Measurements from ENCODE around the gene ATP5ME.

Gene ATP5ME

GRCh38 chr4:632196-632790, 41.8 kb downstream of the ATP5ME start:
- DNase-seq = no peak

- DNase-seq = no peak
These were observed 43.4 kb downstream of the ATP5ME start for GRCh38 chr4:630656-631055.

DNA sequence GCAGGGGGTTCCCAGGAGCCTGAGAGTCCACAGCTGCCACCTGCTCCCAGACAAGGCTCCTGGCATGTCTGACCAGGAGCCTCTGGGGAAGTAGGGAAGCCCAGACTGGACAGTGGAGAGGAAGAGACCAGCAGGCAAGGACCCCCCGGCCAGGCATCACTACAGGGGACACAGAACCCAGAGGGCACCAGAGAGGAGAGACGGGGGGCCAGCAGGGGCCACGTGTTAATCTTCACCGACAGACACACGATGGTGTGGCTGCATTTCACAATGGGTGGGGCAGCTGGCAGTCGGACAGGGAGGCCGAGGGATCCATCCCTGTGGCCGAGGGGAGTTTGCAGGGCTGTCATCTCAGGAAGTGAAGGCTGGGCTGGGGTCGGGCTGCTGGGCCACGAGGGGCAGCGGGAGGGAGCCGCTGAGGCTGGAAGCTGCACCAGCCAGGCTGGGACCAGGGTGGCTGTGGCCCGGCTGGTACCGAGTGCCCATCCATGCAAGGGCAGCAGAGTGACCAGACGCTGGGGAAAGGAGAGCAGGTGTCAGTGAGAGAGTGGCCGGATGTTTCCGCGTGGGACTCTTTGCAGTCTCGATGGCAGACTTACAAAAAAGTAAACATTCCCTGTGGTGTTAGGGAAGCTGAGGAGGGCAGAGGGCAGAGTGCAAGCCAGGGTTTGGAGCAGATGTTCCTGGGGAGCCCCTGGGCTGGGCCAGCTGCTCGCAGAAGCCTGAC, 44.0 kb downstream of the ATP5ME start:
- no peak for DNase-seq

GRCh38 chr4:629636-629914, 44.5 kb downstream of the ATP5ME start:
- DNase-seq = no peak

DNA sequence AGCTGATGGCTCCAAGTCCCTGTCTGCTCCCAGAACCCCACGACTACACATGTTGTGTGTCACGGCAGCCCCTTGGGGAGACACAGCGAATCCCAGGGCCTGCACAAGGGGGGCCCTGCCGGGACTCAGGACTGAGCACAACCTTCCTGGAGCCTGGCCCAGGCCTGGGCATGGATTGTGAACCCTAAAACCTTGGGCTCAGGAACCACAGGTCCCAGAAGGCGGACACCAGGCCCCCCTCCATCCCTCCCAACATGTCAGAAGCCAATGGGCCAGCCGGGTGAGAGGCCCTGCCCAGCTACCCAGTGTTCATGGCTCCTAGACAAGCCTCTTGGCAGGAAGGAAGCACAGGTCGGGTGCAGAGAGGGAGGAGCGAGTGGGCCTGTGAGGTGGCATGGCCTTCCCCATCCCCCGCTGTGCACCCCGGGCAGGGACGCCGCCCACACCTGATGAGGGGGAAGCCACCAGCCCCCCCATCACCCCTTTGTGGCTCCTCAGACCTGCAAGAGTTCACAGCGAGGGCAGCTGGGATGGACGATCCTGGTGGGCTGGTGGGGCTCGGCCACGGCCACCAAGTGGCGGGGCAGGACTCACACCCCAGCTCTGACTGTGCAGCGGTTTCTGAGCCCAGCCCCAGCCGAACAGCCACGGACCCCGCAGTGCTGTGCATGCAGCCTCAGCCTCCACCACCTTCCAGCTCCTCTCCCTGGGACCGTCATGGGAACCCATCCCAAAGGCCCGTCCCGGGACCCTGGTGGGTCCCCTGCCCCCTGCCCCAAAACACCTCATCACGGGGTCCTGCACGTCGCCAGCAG, 45.0 kb downstream of the ATP5ME start:
- DNase-seq = no peak

GRCh38 chr4:628311-628741, 45.8 kb downstream of the ATP5ME start:
- DNase-seq = no peak

DNA sequence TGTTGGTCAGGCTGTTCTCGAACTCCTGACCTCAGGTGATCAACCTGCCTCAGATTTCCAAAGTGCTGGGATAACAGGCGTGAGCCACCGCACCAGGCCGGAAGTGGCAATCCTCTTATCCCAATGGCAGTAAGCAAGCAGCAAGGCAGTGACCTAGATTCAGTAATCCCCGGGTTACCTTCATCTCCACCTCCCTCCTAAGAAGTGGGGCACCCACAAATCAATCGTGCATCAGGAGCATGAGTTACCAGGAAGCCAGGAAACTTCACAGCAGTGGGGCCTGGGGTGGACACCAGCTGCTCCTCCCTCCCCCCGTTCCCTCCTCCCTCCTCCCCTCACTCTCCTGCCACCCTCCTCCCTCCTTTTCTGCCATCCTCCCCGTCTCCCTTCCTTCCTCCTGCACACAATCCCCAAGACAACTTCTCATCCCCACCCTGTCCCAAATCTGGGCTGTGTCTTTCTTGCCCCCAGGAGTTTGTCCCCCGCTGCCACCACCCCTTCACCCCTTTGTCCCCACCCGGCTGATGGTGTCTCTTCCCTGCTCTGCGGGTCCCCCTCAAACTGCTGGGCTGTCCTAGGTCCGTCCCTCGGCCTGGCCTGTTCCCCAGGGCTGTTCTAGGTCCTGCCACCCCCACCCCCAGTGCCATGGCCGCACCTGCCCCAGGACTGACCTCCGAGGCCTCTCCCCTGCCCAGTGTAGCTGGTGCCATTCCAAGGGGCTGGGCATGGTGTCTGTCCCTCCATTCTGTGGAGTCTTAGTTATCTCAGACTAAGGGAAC, 46.5 kb downstream of the ATP5ME start:
- no peak for DNase-seq

DNA sequence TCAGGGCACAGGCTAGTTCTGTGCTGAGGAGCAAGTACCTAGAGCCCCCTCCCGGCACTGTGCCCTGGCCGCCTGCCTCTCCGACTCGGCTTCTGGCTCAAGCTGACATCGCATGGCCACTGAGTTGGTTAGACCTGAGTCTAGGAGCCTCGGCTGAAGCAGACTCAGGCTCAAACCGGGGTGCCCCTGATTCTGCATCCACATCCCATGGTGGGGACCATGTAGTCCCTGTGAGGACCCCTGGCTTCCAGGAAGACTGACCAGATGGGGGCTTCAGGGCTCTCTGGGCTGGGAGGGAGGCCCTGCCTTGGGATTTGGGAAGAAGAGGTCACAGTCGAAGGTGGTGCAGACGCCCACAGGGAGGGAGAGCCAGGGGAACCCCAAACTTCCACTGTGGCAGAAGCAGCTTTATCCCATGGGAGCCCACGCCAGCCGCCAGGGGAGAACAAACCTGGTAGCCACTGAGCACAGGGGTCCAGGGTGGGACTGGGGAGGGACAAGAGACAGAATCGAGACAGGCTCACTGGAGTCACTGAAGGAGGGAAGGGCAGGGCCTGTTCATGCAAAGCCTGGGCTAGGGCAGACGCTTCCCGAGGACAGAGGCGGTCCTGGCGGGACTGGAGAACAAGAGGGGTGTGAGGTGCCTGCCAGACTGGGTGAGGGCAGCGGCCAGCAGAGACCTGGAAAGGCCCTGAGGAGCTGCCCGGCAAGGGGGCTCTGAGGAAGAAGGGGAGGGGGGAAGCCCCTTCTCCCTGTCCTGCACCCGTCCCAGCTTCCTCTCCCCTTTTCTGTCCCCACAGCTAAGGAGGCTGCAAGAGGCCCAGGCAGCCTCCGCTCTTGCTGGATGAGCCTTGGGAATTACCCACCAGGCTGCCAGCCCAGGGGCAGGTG, 47.6 kb downstream of the ATP5ME start:
- no peak for DNase-seq

DNA sequence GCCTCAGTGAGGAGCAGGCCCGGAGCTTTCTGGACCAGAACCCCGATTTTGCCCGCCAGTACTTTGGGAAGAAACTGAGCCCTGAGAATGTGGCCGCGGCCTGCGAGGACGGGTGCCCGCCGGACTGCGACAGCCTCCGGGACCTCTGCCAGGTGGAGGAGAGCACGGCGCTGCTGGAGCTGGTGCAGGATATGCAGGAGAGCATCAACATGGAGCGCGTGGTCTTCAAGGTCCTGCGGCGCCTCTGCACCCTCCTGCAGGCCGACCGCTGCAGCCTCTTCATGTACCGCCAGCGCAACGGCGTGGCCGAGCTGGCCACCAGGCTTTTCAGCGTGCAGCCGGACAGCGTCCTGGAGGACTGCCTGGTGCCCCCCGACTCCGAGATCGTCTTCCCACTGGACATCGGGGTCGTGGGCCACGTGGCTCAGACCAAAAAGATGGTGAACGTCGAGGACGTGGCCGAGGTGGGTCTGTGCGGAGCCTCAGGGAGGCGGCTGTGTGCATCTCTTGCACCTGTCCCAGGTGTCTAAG, 48.4 kb downstream of the ATP5ME start:
- no peak for DNase-seq

- DNase-seq = no peak
These were observed 49.1 kb downstream of the ATP5ME start, which contains the start of gene PDE6B for GRCh38 chr4:624705-625590. Gene PDE6B, plus strand, starts transcription at chr4:625573. Its CDS starts 54 bp downstream, at chr4:625627.

DNA sequence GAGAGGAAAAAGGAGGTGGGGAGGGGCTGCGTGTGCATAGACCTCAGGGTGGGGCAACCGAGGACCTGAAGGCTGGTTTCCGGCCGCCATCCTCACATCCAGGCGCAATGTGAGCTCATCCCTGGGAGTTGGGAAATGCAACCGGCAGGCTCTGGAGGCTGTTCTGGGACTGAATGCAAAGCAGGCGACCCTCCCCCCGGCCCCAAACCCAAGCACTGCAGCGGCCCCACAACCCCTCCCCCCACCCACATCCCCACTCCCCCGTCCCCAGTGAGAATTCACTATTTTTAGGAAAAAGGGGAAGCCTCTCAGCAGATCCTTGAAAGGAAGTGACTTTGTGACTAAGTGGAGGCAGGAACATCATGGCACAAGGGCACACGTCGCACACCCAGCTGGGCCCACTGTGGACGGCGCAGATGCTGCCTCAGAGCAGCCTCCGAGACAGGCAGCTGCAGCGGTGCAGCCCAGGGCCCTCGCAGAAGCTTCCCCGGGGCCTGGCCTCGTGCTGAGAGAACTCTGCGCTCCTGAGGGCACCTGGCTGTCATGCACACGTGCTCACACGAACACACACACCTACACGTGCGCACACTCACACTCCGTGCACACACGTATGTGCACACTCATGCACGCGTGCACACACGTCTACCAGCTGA, 50.0 kb downstream of the ATP5ME start:
- DNase-seq = no peak

- DNase-seq = no peak
These were observed 50.8 kb downstream of the ATP5ME start for GRCh38 chr4:622996-623913.
